ENCODE data around the gene REPS2. TPM values are rescaled to one million over a fixed set of nuclear protein-coding genes. Genes with fewer than 3 reads are reported as not detected.

The REPS2 gene
- total and polyA plus RNA-seq, 2 experiments from 2014 or later = 1.2 to 4.4 TPM

DNA sequence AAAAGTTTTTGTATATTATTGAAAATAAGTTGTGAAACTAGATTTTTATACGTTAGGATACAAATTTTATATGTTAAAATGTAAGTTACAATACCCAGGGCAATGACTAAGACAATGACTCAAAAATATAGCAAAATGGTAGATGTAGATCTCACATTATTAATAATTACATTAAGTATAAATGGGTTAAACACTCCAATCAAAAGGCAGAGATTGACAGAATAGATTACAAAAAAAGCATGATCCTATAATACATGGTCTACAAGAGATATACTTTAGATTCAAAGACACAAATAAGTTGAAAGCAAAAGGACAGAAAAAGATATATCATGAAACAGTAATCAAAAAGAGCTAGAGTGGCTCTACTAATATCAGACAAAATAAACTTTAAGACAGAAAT is 217.6 kb downstream of the REPS2 start:
- no peak overlapping the region for H3K4me3 ChIP-seq
- H3K4me1 Mint-ChIP-seq = no peaks in the 10 kb centered on the region
- peaks cover 31% of the 10 kb centered on the region; the same call in 2 of the 3 replicates for H3K36me3 Mint-ChIP-seq (ENCODE audit: low read depth)
- H3K36me3 ChIP-seq (ENCODE audit: insufficient read depth) = no peaks in the 10 kb centered on the region
- no peak overlapping the region for H3K4me2 ChIP-seq
- no peaks in the 10 kb centered on the region for H3K79me2 ChIP-seq (replicated peaks; ENCODE audit: insufficient read depth)
- H3K27me3 Mint-ChIP-seq (ENCODE audit: insufficient read depth, low read depth, poor library complexity) = no peaks in the 10 kb centered on the region
- DNase-seq (ENCODE audit: low spot score) (no peak), ATAC-seq (no peak)
- H3K9me3 Mint-ChIP-seq = peaks cover 40% of the 10 kb centered on the region
- no peaks in the 10 kb centered on the region for H3K9me2 ChIP-seq (ENCODE audit: insufficient read depth)
- H3K27me3 ChIP-seq (ENCODE audit: insufficient read depth) = no peaks in the 10 kb centered on the region
- no peak overlapping the region for H3K27ac ChIP-seq (ENCODE audit: low read depth)
- no peak overlapping the region for H3K4me3 Mint-ChIP-seq
- no peak overlapping the region for H2AFZ ChIP-seq
- no peaks in the 10 kb centered on the region for H3K4me1 ChIP-seq (ENCODE audit: insufficient read depth)
- H3F3A ChIP-seq (replicated peaks; ENCODE audit: low read depth) = no peaks in the 10 kb centered on the region
- no peak overlapping the region for H3K27ac Mint-ChIP-seq
- H4K20me1 ChIP-seq (replicated peaks; ENCODE audit: insufficient read depth) = no peaks in the 10 kb centered on the region
- TF ChIP-seq, protein P1, sequence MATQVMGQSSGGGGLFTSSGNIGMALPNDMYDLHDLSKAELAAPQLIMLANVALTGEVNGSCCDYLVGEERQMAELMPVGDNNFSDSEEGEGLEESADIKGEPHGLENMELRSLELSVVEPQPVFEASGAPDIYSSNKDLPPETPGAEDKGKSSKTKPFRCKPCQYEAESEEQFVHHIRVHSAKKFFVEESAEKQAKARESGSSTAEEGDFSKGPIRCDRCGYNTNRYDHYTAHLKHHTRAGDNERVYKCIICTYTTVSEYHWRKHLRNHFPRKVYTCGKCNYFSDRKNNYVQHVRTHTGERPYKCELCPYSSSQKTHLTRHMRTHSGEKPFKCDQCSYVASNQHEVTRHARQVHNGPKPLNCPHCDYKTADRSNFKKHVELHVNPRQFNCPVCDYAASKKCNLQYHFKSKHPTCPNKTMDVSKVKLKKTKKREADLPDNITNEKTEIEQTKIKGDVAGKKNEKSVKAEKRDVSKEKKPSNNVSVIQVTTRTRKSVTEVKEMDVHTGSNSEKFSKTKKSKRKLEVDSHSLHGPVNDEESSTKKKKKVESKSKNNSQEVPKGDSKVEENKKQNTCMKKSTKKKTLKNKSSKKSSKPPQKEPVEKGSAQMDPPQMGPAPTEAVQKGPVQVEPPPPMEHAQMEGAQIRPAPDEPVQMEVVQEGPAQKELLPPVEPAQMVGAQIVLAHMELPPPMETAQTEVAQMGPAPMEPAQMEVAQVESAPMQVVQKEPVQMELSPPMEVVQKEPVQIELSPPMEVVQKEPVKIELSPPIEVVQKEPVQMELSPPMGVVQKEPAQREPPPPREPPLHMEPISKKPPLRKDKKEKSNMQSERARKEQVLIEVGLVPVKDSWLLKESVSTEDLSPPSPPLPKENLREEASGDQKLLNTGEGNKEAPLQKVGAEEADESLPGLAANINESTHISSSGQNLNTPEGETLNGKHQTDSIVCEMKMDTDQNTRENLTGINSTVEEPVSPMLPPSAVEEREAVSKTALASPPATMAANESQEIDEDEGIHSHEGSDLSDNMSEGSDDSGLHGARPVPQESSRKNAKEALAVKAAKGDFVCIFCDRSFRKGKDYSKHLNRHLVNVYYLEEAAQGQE (IDR thresholded peaks at IDR 0.05; ENCODE audit: unreplicated experiment) = no peak
- no peak for TF ChIP-seq ZNF331 (CRISPR knock-in tag; IDR thresholded peaks at IDR 0.05; ENCODE audit: low read depth)
- TF ChIP-seq, protein P2, sequence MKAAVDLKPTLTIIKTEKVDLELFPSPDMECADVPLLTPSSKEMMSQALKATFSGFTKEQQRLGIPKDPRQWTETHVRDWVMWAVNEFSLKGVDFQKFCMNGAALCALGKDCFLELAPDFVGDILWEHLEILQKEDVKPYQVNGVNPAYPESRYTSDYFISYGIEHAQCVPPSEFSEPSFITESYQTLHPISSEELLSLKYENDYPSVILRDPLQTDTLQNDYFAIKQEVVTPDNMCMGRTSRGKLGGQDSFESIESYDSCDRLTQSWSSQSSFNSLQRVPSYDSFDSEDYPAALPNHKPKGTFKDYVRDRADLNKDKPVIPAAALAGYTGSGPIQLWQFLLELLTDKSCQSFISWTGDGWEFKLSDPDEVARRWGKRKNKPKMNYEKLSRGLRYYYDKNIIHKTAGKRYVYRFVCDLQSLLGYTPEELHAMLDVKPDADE (IDR thresholded peaks at IDR 0.05) = no peak
- TF ChIP-seq ZNF114 (CRISPR knock-in tag; IDR thresholded peaks at IDR 0.05) = no peak
- no peak for TF ChIP-seq EZH2 (IDR thresholded peaks at IDR 0.05; ENCODE audit: low read depth, unreplicated experiment)
- TF ChIP-seq CTCF (conservative IDR thresholded peaks at IDR 0.05; ENCODE audit: low read depth in 2 of 2) = no peak
- TF ChIP-seq CREB1 (CRISPR knock-in tag; IDR thresholded peaks at IDR 0.05; ENCODE audit: low read depth) = no peak
- no peak for TF ChIP-seq JUNB (IDR thresholded peaks at IDR 0.05; ENCODE audit: unreplicated experiment)
- TF ChIP-seq POLR2AphosphoS5 (IDR thresholded peaks at IDR 0.05; ENCODE audit: low read depth) = no peak
- TF ChIP-seq STAT1 (IDR thresholded peaks at IDR 0.05; ENCODE audit: unreplicated experiment) = no peak
- no peak for TF ChIP-seq NANOG (IDR thresholded peaks at IDR 0.05; ENCODE audit: borderline replicate concordance)

All from GM23338 (cell line).